Endothelial cell of umbilical vein (primary cell): Measurements from ENCODE around the gene C8A. TPM values are rescaled to one million over a fixed set of nuclear protein-coding genes. Genes with fewer than 3 reads are reported as not detected.

Source experiments
- BruUV-seq: library from RNA; stranded (reverse); fragments of 400-500 nt; replicated peaks from 2 replicates; lab custom pipeline; 2021; lab: Mats Ljungman, UMichigan
- CTCF ChIA-PET: fragments of 300-600, 350-600 bp; sonication (Branson Sonifier 250); formaldehyde crosslinking; loops from one replicate; lab custom pipeline; 2021; ENCODE audit warnings: antibody characterized with exemption, inconsistent platforms; lab: Charles Lee
- POLR2A ChIA-PET: fragments of 300-600, 350-600 bp; sonication (Branson Sonifier 250); formaldehyde crosslinking; loops from one replicate; lab custom pipeline; 2021; ENCODE audit warnings: antibody characterized with exemption, inconsistent platforms; lab: Charles Lee
- DNase-seq: peaks from one replicate; pipeline ENCODE4 v3.0.0-alpha.2; 2011; ENCODE audit warnings: low read depth, low spot score
- FAIRE-seq: peaks from 2 replicates; lab custom pipeline; 2011; peaks lifted over from hg19 to GRCh38; lab: Jason Lieb, UNC
- H2AFZ ChIP-seq: 2 replicates; pipeline ENCODE4 v1.6.0; 2012; ENCODE audit warnings: low read depth, low read length, control low read depth, inconsistent platforms
- H3K27ac ChIP-seq: 2 replicates; pipeline ENCODE4 v1.5.1; 2011; ENCODE audit warnings: low read depth, mild to moderate bottlenecking, control low read depth, low read length, moderate library complexity; ENCODE audit not compliant: insufficient read depth
- H3K27me3 ChIP-seq, 2 experiments: 2 replicates each; pipeline versions ENCODE4 v1.6.0 to v1.6.1; 2011; ENCODE audit warnings: low read length in 2 of 2, mixed read lengths in 1 of 2; ENCODE audit not compliant: control insufficient read depth in 2 of 2, insufficient read depth in 2 of 2
- H3K36me3 ChIP-seq, 2 experiments: 2 replicates in 1 of 2; 3 replicates in 1 of 2; pipeline ENCODE4 v1.5.1; 2011; ENCODE audit warnings: low read length in 2 of 2, mild to moderate bottlenecking in 1 of 2, moderate library complexity in 1 of 2; ENCODE audit not compliant: control insufficient read depth in 2 of 2, insufficient read depth in 2 of 2; ENCODE audit errors: extremely low read depth in 1 of 2
- H3K4me1 ChIP-seq: 3 replicates; pipeline ENCODE4 v1.5.1; 2011; ENCODE audit warnings: mild to moderate bottlenecking, low read length; ENCODE audit not compliant: control insufficient read depth, insufficient read depth; ENCODE audit errors: extremely low read depth
- H3K4me2 ChIP-seq: 2 replicates; pipeline ENCODE4 v1.6.1; 2011; ENCODE audit warnings: low read length, control low read depth, mixed read lengths; ENCODE audit not compliant: insufficient read depth
- H3K4me3 ChIP-seq, 3 experiments: fragments of 200-600 bp in 1 of 3; sonication (generic), shearing (Covaris generic) in 1 of 3; replicated peaks in 1 of 3; 2 replicates each; pipeline ENCODE4 v1.5.1; 2011 to 2016; ENCODE audit warnings: control low read depth in 3 of 3, low read length in 3 of 3, mild to moderate bottlenecking in 2 of 3, inconsistent platforms in 1 of 3, low read depth in 1 of 3, moderate library complexity in 1 of 3; ENCODE audit not compliant: insufficient read depth in 1 of 3
- H3K79me2 ChIP-seq: 2 replicates; pipeline ENCODE4 v1.6.0; 2012; ENCODE audit warnings: low read length, inconsistent platforms; ENCODE audit not compliant: control insufficient read depth, insufficient read depth
- H3K9ac ChIP-seq: replicated peaks from 2 replicates; pipeline ENCODE3; 2011; ENCODE audit warnings: low read length, control low read depth; ENCODE audit not compliant: insufficient read depth; ENCODE audit errors: extremely low read depth
- H3K9me1 ChIP-seq: replicated peaks from 3 replicates; pipeline ENCODE4 v1.6.0; 2011; ENCODE audit warnings: mild to moderate bottlenecking, low read length; ENCODE audit not compliant: control insufficient read depth, insufficient read depth; ENCODE audit errors: extremely low read depth
- H3K9me3 ChIP-seq: replicated peaks from 2 replicates; pipeline ENCODE4 v1.5.1; 2012; ENCODE audit warnings: low read length, inconsistent platforms; ENCODE audit not compliant: control insufficient read depth, insufficient read depth
- H4K20me1 ChIP-seq: replicated peaks from 2 replicates; pipeline ENCODE3; 2011; ENCODE audit warnings: mild to moderate bottlenecking, low read length; ENCODE audit not compliant: control insufficient read depth, insufficient read depth; ENCODE audit errors: extremely low read depth
- CTCF ChIP-seq, 2 donors: IDR thresholded peaks; 1 replicate in 1 of 2; 2 replicates in 1 of 2; pipeline ENCODE4 v1.5.1; 2011; ENCODE audit warnings: low read length in 2 of 2, mild to moderate bottlenecking in 2 of 2, moderate library complexity in 2 of 2, control low read depth in 1 of 2, inconsistent platforms in 1 of 2, low read depth in 1 of 2; ENCODE audit not compliant: insufficient read depth in 1 of 2; ENCODE audit errors: extremely low read depth in 1 of 2
- EZH2 ChIP-seq: IDR thresholded peaks from 2 replicates; pipeline ENCODE4 v1.6.1; 2012; ENCODE audit warnings: borderline replicate concordance, low read depth, mild to moderate bottlenecking, moderate library complexity, low read length, inconsistent platforms; ENCODE audit not compliant: severe bottlenecking
- FOS ChIP-seq: IDR thresholded peaks from 2 replicates; pipeline ENCODE4 v1.6.1; 2011; ENCODE audit warnings: mild to moderate bottlenecking, low read length, moderate library complexity, borderline replicate concordance; ENCODE audit not compliant: insufficient read depth
- GATA2 ChIP-seq: IDR thresholded peaks from 2 replicates; pipeline ENCODE4 v1.7.0; 2011; ENCODE audit warnings: low read depth, mild to moderate bottlenecking, moderate library complexity, mixed read lengths, low read length; ENCODE audit not compliant: insufficient read length, insufficient read depth
- JUN ChIP-seq: IDR thresholded peaks from 2 replicates; pipeline ENCODE4 v1.6.1; 2011; ENCODE audit warnings: borderline replicate concordance, low read depth; ENCODE audit not compliant: insufficient read length, insufficient read depth
- MAX ChIP-seq: IDR thresholded peaks from 2 replicates; pipeline ENCODE4 v1.6.1; 2011; ENCODE audit not compliant: insufficient read depth, insufficient read length
- MYC ChIP-seq: IDR thresholded peaks from one replicate; pipeline ENCODE4 v1.6.1; 2011; ENCODE audit warnings: mild to moderate bottlenecking, low read depth, low read length
- POLR2A ChIP-seq: IDR thresholded peaks from 2 replicates; pipeline ENCODE4 v1.6.1; 2012; ENCODE audit warnings: low read depth, mild to moderate bottlenecking, control low read depth, low read length
- POLR2AphosphoS5 ChIP-seq: IDR thresholded peaks from 2 replicates; pipeline ENCODE4 v1.6.1; 2012; ENCODE audit warnings: low read depth, mild to moderate bottlenecking, control low read depth, low read length, moderate library complexity; ENCODE audit not compliant: insufficient read depth
- dilution Hi-C: fragments of 300-500 bp; cut with MboI; formaldehyde crosslinking; loops from one replicate; pipeline ENCODE4 v1.15.0; 2019; ENCODE audit warnings: low sequenced_read_pairs; ENCODE audit not compliant: extremely low pct_ligation_motif_present
- intact Hi-C: fragments of 100-400 bp; cut with micrococcal nuclease; formaldehyde crosslinking; loops from one replicate; pipeline ENCODE4 v1.10.0; 2022
- polyA plus RNA-seq, 4 experiments: library from polyadenylated mRNA; depleted of rRNA in 3 of 4; stranded (reverse) in 3 of 4; unstranded in 1 of 4; fragments of >200 nt; gene quantifications; 2 replicates each; pipeline versions ENCODE4 v1.2.1 to v1.2.3, GENCODE V29; 2011 to 2012; ENCODE audit warnings: missing spikeins in 1 of 4
- total RNA-seq: library from RNA; stranded (reverse); gene quantifications from 2 replicates; pipeline ENCODE4 v1.2.3, GENCODE V29; 2021

The C8A gene
- total and polyA plus RNA-seq, 2 donors (not counting 3 experiments of a cell fraction or from before 2014, with no cell fraction given), result not detected

GRCh38 chr1:56927986-56928385 is 73.4 kb downstream of the C8A start:
- Histone ChIP-seq H3K9me1 (no peaks in the 10 kb centered on the region), H3K27me3 (no peaks in the 10 kb centered on the region), H3K4me1 (no peaks in the 10 kb centered on the region), H3K9me3 (no peaks in the 10 kb centered on the region), H3K79me2 (no peaks in the 10 kb centered on the region), H3K27ac (no peak overlapping the region), H3K9ac (no peak overlapping the region), H3K36me3 (no peaks in the 10 kb centered on the region), H3K4me2 (no peak overlapping the region), H3K4me3 (no peak overlapping the region), H4K20me1 (no peaks in the 10 kb centered on the region), H2AFZ (no peak overlapping the region)
- FAIRE-seq (no peak), DNase-seq (no peak)
- intact Hi-C loops, result no loop called here
- POLR2A ChIA-PET, result no interaction called here
- CTCF ChIA-PET, result no interaction called here
- BruUV-seq, result no TSS peak
- TF ChIP-seq POLR2A, result no peak
- TF ChIP-seq GATA2, result no peak
- TF ChIP-seq JUN, result no peak
- TF ChIP-seq EZH2, result no peak
- no peak for TF ChIP-seq POLR2AphosphoS5
- no peak for TF ChIP-seq CTCF (IDR thresholded peaks at IDR 0.05; ENCODE audit: extremely low read depth in 1 of 2, insufficient read depth in 1 of 2, low read depth in 1 of 2, low read length in 2 of 2)
- dilution Hi-C loops, result no loop called here

GRCh38 chr1:56929492-56929891 is 74.9 kb downstream of the C8A start:
- dilution Hi-C loops (no loop called here), intact Hi-C loops (no loop called here)
- no peaks in the 10 kb centered on the region for H3K27me3 ChIP-seq
- no peak overlapping the region for H2AFZ ChIP-seq
- POLR2A ChIA-PET, result no interaction called here
- no peaks in the 10 kb centered on the region for H3K36me3 ChIP-seq
- no peak overlapping the region for H3K4me3 ChIP-seq
- CTCF ChIA-PET, result no interaction called here
- H3K9me1 ChIP-seq, result no peaks in the 10 kb centered on the region
- H3K9ac ChIP-seq, result no peak overlapping the region
- H3K27ac ChIP-seq, result no peak overlapping the region
- H3K9me3 ChIP-seq, result no peaks in the 10 kb centered on the region
- BruUV-seq, result no TSS peak
- no peaks in the 10 kb centered on the region for H3K4me1 ChIP-seq
- H3K79me2 ChIP-seq, result no peaks in the 10 kb centered on the region
- no peaks in the 10 kb centered on the region for H4K20me1 ChIP-seq
- DNase-seq (no peak), FAIRE-seq (no peak)
- TF ChIP-seq MYC (no peak), GATA2 (no peak), POLR2A (no peak), MAX (no peak), CTCF (IDR thresholded peaks at IDR 0.05; ENCODE audit: extremely low read depth in 1 of 2, insufficient read depth in 1 of 2, low read depth in 1 of 2, low read length in 2 of 2) (no peak), EZH2 (no peak), POLR2AphosphoS5 (no peak), JUN (no peak), FOS (no peak)
- no peak overlapping the region for H3K4me2 ChIP-seq
